Activated T-helper 1 cell treated with anti-CD3 and anti-CD28 coated beads, Interleukin-12 subunit alpha, Interleukin-12 subunit beta, Interleukin-2, Interleukin-4 antibody, amounts not matched to agents 30 ng/mL and 10 ng/mL and 1 ng/mL, durations not matched to agents 14 hours and 24 hours and 36 hours (primary cell): Measurements from ENCODE around the gene MYBL2. TPM values are rescaled to one million over a fixed set of nuclear protein-coding genes. Genes with fewer than 3 reads are reported as not detected.
"Not testable (repeated sequence)": the region's sequence is repeated elsewhere in the genome, so short reads cannot be mapped to it uniquely, and the experiment has no call there.

Experiments used
- DNase-seq: peaks from one replicate; pipeline ENCODE4 v3.0.0; 2021; ENCODE audit warnings: low spot score
- H3K27ac Mint-ChIP-seq: one replicate; pipeline ENCODE4 v1.8.0; 2021; ENCODE audit warnings: mild to moderate bottlenecking, mixed read lengths
- H3K27me3 Mint-ChIP-seq: one replicate; pipeline ENCODE4 v1.8.0; 2022; ENCODE audit warnings: mild to moderate bottlenecking, moderate library complexity, mixed read lengths; ENCODE audit not compliant: insufficient read depth
- H3K36me3 Mint-ChIP-seq: one replicate; pipeline ENCODE4 v1.8.0; 2021; ENCODE audit warnings: low read depth, mixed read lengths
- H3K4me1 Mint-ChIP-seq: one replicate; pipeline ENCODE4 v1.8.0; 2021; ENCODE audit warnings: low read depth, mixed read lengths
- H3K4me3 Mint-ChIP-seq: one replicate; pipeline ENCODE4 v1.8.0; 2021; ENCODE audit warnings: mild to moderate bottlenecking, moderate library complexity, mixed read lengths
- H3K9me3 Mint-ChIP-seq: one replicate; pipeline ENCODE4 v1.8.0; 2021; ENCODE audit warnings: mixed read lengths
- intact Hi-C: fragments of 100-400 bp; cut with micrococcal nuclease; formaldehyde crosslinking; loops from one replicate; pipeline ENCODE4 v1.15.1; 2024
- total RNA-seq: library from RNA; stranded (reverse); gene quantifications from 2 replicates; pipeline ENCODE4 v1.2.3, GENCODE V29; 2022

The MYBL2 gene
- 95.1 and 95.5 TPM in 2 replicates for total RNA-seq

DNA sequence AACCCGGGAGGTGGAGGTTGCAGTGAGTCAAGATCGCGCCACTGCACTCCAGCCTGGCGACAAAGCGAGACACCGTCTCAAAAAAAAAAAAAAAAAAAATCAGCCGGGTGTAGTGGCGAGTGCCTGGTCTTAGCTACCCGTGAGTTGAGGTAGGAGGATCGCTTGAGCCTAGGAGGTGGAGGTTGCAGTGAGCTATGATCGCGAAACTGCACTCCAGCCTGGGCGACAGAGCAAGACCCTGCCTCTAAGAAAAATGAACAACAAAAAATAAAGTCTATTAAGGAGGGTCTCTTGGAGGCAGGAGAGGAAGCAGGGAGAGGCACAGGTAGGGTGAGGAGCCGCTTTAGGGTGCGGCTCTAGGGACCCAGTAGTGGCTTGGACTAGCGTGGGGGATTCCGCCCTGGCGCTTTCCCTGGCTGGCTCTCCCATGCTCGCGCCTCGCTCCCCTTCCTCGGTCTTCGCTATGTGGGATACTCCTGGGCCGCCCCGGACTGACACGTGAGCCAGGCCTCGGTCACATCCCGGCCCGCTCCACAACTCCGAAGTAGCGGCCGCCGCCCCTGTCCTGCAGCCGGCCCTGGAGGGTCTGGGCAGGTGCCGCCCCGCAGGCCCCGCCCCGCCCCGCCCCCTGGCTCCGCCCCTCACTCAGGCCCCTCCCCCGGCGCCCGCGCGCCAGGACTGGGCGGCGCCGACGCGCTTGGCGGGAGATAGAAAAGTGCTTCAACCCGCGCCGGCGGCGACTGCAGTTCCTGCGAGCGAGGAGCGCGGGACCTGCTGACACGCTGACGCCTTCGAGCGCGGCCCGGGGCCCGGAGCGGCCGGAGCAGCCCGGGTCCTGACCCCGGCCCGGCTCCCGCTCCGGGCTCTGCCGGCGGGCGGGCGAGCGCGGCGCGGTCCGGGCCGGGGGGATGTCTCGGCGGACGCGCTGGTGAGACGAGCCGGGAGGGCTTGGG is at the start of gene MYBL2:
Gene MYBL2 (plus strand): TSS at position 739 of the 953 bp plus-strand sequence. CDS start 170 bp downstream, at position 909.
- Mint-ChIP-seq H3K9me3 (no peaks in the 10 kb centered on the region), H3K36me3 (peaks cover 3% of the 10 kb centered on the region), H3K4me1 (peaks cover 23% of the 10 kb centered on the region), H3K27me3 (peaks cover 14% of the 10 kb centered on the region), H3K27ac (peak within 1 kb of the TSS; percentile 48), H3K4me3 (peak within 1 kb of the TSS; percentile 82)
- peak; percentile 71 for DNase-seq
- intact Hi-C loops: loop anchor here (1.0 to 10.0 kb wide), 8 partner anchors 56 to 548 kb away; partner anchors contain the start of genes IFT52, OSER1, SRSF6 and TOX2

GRCh38 chr20:43631598-43631997 is 35.3 kb upstream of the MYBL2 start:
- no peak overlapping the region for H3K27ac Mint-ChIP-seq

DNA sequence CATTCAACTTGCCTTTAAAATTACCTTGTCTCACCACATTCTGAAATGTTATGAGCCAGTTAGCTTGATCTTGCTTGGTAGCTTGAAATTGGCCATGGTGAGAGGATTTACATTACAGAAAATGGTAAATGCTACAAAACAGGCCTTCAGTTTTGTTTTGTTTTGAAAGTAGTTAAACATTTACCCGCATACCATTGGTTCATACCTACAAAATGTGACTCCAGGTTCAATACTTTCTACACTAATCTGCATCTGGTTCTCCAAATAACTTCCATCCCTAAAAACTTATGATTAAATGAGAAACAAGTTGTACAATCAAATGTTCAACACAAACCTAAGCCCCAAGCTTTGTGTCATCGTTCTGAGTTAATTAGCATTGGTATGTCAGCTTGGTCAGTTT is 30.5 kb upstream of the MYBL2 start:
- Mint-ChIP-seq H3K4me1 (no peaks in the 10 kb centered on the region), H3K36me3 (peaks cover 15% of the 10 kb centered on the region), H3K27me3 (no peaks in the 10 kb centered on the region), H3K27ac (no peak overlapping the region), H3K4me3 (no peak overlapping the region), H3K9me3 (no peaks in the 10 kb centered on the region)
- intact Hi-C loops: no loop called here
- DNase-seq: no peak

More at GRCh38 chr20:43631598-43631997, 35.3 kb upstream of the MYBL2 start:
- H3K4me3 Mint-ChIP-seq: no peak overlapping the region
- no peaks in the 10 kb centered on the region for H3K27me3 Mint-ChIP-seq
- no peaks in the 10 kb centered on the region for H3K9me3 Mint-ChIP-seq
- peaks cover 5% of the 10 kb centered on the region for H3K4me1 Mint-ChIP-seq
- no peak for DNase-seq
- H3K36me3 Mint-ChIP-seq: peaks cover 17% of the 10 kb centered on the region
- intact Hi-C loops: no loop called here

- no peaks in the 10 kb centered on the region for H3K27me3 Mint-ChIP-seq
- no peak overlapping the region for H3K27ac Mint-ChIP-seq
- no peak overlapping the region for H3K4me3 Mint-ChIP-seq
- H3K9me3 Mint-ChIP-seq: no peaks in the 10 kb centered on the region
- no peak for DNase-seq
- peaks cover 14% of the 10 kb centered on the region for H3K36me3 Mint-ChIP-seq
- H3K4me1 Mint-ChIP-seq: no peaks in the 10 kb centered on the region
- intact Hi-C loops: no loop called here
These were observed 24.4 kb upstream of the MYBL2 start for GRCh38 chr20:43642548-43642947.

DNA sequence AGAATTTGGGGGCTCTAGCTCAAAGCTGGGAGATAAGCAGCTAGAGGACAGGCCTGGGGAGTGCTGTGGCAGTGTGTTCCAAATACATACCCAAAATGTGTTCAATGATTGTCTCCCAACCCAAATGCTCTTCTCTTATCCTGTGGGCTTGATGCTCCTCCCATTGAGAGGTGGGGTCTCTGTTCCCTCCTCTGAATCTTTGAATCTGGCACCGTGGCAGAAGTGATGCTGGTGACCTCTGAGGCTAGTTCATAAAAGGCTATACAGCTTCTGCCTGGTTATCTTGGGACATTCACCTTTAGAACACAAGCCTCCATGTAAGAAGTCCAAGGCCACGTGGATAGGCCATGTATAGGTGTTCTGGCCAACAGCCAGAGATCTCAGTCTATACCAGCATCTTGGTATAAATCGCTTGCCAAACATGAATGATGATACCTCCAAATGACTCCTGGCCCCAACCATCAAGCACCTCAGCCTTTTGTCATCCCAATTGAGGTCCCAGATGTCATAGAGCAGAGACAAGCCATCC is 15.9 kb upstream of the MYBL2 start:
- H3K36me3 Mint-ChIP-seq: peaks cover 4% of the 10 kb centered on the region
- H3K9me3 Mint-ChIP-seq: no peaks in the 10 kb centered on the region
- H3K27ac Mint-ChIP-seq: no peak overlapping the region
- intact Hi-C loops: no loop called here
- H3K4me3 Mint-ChIP-seq: no peak overlapping the region
- DNase-seq: no peak
- H3K4me1 Mint-ChIP-seq: no peaks in the 10 kb centered on the region
- H3K27me3 Mint-ChIP-seq: no peaks in the 10 kb centered on the region

DNA sequence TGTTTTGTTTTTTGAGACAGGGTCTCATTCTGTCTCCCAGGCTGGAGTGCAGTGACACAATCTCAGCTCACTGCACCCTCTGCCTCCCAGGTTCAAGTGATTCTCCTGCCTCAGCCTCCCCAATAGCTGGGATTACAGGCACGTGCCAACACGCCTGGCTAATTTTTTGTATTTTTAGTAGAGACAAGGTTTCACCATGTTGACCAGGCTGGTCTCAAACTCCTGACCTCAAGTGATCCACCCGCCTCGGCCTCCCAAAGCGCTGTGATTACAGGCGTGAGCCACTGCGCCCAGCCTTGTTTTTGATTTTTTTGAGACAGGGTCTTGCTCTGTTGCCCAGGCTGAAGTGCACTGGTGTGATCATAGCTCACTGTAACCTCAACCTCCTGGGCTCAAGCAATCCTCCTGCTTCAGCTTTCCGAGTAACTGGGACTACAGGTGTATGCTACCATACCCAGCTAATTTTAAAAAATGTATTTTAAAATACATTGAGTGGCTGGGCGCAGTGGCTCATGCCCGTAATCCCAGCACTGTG is 15.2 kb upstream of the MYBL2 start:
- intact Hi-C loops, H3K36me3 Mint-ChIP-seq, H3K4me3 Mint-ChIP-seq, H3K9me3 Mint-ChIP-seq, H3K4me1 Mint-ChIP-seq, DNase-seq, H3K27ac Mint-ChIP-seq, H3K27me3 Mint-ChIP-seq: not testable (repeated sequence)

DNA sequence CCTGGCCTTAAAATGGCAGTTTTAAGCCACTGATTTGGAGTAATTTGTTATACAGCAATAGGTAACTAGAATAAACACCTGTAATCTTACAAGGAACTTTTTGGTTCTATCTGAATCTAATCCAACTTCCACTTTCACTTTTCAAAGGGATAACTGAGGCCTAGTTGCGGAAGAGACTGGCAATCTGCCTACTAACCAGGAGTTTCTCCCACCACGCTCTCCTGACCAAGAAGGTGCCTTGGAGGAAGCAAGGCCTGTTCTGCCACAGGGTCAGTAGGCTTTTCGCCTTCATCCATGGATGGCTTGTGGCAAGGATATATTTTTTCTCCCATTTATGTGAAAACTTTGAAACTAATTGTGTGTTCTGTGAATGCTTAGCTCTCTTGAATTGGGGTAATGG is 12.9 kb upstream of the MYBL2 start:
- Mint-ChIP-seq H3K36me3 (no peaks in the 10 kb centered on the region), H3K4me3 (no peak overlapping the region), H3K27me3 (no peaks in the 10 kb centered on the region), H3K27ac (no peak overlapping the region), H3K9me3 (no peaks in the 10 kb centered on the region), H3K4me1 (peaks cover 13% of the 10 kb centered on the region)
- DNase-seq: no peak
- intact Hi-C loops: no loop called here

- Mint-ChIP-seq H3K4me3 (peak overlapping the region; percentile 93), H3K4me1 (peaks cover 13% of the 10 kb centered on the region)
- intact Hi-C loops, H3K27me3 Mint-ChIP-seq, H3K9me3 Mint-ChIP-seq, H3K27ac Mint-ChIP-seq, DNase-seq, H3K36me3 Mint-ChIP-seq: not testable (repeated sequence)
These were observed 11.7 kb upstream of the MYBL2 start for GRCh38 chr20:43655176-43655575.

DNA sequence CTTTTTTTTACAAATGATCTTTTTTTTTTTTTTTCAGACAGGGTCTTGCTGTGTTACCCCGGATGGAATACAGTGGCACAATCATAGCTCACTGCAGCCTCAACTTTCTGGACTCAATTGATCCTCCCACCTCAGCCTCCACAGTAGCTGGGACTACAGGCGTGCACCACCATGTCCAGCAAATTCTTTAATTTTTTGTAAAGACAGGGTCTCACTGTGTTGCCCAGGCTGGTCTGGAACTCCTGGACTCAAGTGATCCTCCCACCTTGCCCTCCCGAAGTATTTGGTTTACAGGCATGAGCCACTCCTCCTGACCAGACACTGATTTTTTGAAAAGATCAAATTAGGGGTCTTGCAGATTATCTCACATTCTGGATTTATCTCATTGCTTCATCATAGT is 11.0 kb upstream of the MYBL2 start:
- no peaks in the 10 kb centered on the region for H3K9me3 Mint-ChIP-seq

DNA sequence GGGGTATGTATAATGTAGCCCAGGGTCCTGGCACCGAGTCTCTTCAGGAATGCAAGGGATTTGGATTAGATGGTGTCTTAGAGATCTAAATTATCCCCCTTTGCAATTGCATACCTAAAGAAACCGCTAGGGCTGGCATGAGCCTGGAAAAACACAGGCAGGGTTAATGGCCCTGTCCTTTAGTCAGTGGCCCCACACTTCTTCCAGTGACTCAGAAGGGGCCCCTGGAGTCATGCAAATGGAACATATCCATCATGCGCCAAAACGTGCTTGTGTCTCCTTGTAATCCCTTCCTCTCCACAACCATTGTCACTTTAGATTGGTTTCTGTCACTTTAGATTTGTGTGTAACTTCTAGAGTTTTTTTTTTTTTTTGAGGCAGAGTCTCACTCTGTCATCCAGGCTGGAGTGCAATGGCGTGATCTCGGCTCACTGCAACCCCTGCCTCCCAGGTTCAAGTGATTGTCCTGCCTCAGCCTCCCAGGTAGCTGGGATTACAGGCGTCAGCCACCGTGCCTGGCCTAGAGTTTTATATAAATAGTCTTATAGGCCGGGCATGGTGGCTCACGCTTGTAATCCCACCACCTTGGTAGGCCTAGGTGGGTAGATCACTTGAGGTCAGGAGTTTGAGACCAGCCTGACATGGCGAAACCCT is 8.7 kb upstream of the MYBL2 start:
- intact Hi-C loops: no loop called here
- peak overlapping the region; percentile 92 for H3K27ac Mint-ChIP-seq
- peak overlapping the region; percentile 93 for H3K4me3 Mint-ChIP-seq
- H3K4me1 Mint-ChIP-seq: peaks cover 13% of the 10 kb centered on the region
- DNase-seq: peak; percentile 14
- H3K27me3 Mint-ChIP-seq: peaks cover 4% of the 10 kb centered on the region
- H3K36me3 Mint-ChIP-seq: no peaks in the 10 kb centered on the region
- H3K9me3 Mint-ChIP-seq: no peaks in the 10 kb centered on the region

More for the DNA sequence above, 11.0 kb upstream of the MYBL2 start:
- H3K27ac Mint-ChIP-seq: peak overlapping the region; percentile 8
- H3K4me1 Mint-ChIP-seq: peaks cover 13% of the 10 kb centered on the region
- no peaks in the 10 kb centered on the region for H3K27me3 Mint-ChIP-seq
- H3K36me3 Mint-ChIP-seq: no peaks in the 10 kb centered on the region
- intact Hi-C loops: no loop called here
- DNase-seq: no peak
- peak overlapping the region; percentile 93 for H3K4me3 Mint-ChIP-seq

- no peaks in the 10 kb centered on the region for H3K9me3 Mint-ChIP-seq
- H3K4me3 Mint-ChIP-seq: no peak overlapping the region
- no peak overlapping the region for H3K27ac Mint-ChIP-seq
- DNase-seq: no peak
- peaks cover 7% of the 10 kb centered on the region for H3K27me3 Mint-ChIP-seq
- intact Hi-C loops: no loop called here
- H3K4me1 Mint-ChIP-seq: peaks cover 13% of the 10 kb centered on the region
- H3K36me3 Mint-ChIP-seq: no peaks in the 10 kb centered on the region
These were observed 8.0 kb upstream of the MYBL2 start for GRCh38 chr20:43658723-43659419.

DNA sequence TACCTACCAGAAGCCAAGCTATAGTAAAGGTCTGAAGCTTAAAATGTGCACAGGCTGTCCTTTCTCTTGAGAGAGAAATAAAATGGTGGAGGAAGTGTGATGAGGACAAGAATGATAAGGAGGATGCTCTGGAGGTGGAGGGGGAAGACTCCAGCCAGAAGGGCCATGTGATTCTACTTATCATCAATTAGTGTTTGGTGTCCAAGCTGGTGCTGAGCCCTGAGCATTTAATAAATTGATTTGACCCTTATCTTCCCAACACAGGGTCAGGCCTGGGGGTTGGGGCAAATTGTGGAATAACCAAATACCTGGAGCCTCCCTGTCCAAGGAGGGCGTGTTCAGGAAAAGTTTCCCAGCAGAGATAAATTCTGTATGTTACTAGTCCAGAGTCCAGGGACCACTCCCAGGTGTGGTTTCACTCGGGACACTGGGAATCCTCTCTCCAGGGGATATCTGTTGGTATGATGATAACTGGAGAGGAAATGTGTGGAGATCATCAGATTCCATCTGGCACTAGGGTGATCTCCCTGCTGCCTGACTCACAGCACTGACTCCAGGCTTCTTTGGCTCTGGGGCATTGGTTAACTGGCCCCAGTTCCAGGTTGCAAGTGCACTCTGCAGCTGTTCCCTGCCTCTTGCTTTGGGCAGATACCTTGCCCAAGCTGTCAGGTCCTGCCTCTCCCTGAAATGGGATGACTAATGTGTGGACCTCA is 3.8 kb upstream of the MYBL2 start:
- Mint-ChIP-seq H3K9me3 (no peaks in the 10 kb centered on the region), H3K27me3 (peaks cover 14% of the 10 kb centered on the region), H3K36me3 (no peaks in the 10 kb centered on the region), H3K27ac (no peak overlapping the region), H3K4me1 (peaks cover 7% of the 10 kb centered on the region), H3K4me3 (no peak overlapping the region)
- no peak for DNase-seq
- intact Hi-C loops: loop anchor here (10.0 kb wide), 2 partner anchors 252 to 552 kb away; partner anchors contain the start of genes OSER1 and TOX2
